Globus pallidus (tissue), 1 donor: ENCODE results near the gene SMTNL2.
"Not testable (repeated sequence)": the region's sequence is repeated elsewhere in the genome, so short reads cannot be mapped to it uniquely, and the experiment has no call there.

Experiments used
- DNase-seq: peaks from one replicate; pipeline ENCODE4 v3.0.0-alpha.2; 2015; ENCODE audit warnings: low spot score

The SMTNL2 gene

GRCh38 chr17:4560421-4560820 lies 23.9 kb upstream of the SMTNL2 start, which contains the start of gene GGT6:
Gene GGT6, minus strand, starts transcription at chr17:4560577. Its CDS starts 56 bp downstream, at chr17:4560521.
- no peak for DNase-seq

GRCh38 chr17:4560837-4561256 lies 23.5 kb upstream of the SMTNL2 start:
- DNase-seq, result no peak

GRCh38 chr17:4562015-4562969 lies 22.0 kb upstream of the SMTNL2 start:
- DNase-seq, result no peak

GRCh38 chr17:4565209-4566141 lies 18.9 kb upstream of the SMTNL2 start:
- DNase-seq, result peak; percentile 79

- DNase-seq, result peak; percentile 57
Observed at GRCh38 chr17:4566785-4567184, 17.5 kb upstream of the SMTNL2 start.

GRCh38 chr17:4569591-4569990 lies 14.7 kb upstream of the SMTNL2 start:
- DNase-seq, result no peak

GRCh38 chr17:4572131-4572530 lies 12.2 kb upstream of the SMTNL2 start:
- DNase-seq, result no peak

GRCh38 chr17:4573115-4573514 lies 11.2 kb upstream of the SMTNL2 start:
- DNase-seq, result no peak

- DNase-seq, result no peak
Observed at GRCh38 chr17:4573669-4574068, 10.7 kb upstream of the SMTNL2 start.

- DNase-seq, result no peak
Observed at GRCh38 chr17:4574448-4575045, 9.8 kb upstream of the SMTNL2 start.

GRCh38 chr17:4576161-4576558 lies 8.2 kb upstream of the SMTNL2 start:
- DNase-seq, result no peak

GRCh38 chr17:4576729-4577322 lies 7.5 kb upstream of the SMTNL2 start:
- no peak for DNase-seq

GRCh38 chr17:4577386-4577993 lies 6.8 kb upstream of the SMTNL2 start:
- DNase-seq, result no peak

GRCh38 chr17:4578349-4578748 lies 6.0 kb upstream of the SMTNL2 start:
- DNase-seq, result not testable (repeated sequence)

GRCh38 chr17:4579678-4580077 lies 4.7 kb upstream of the SMTNL2 start:
- no peak for DNase-seq

- DNase-seq, result no peak
Observed at GRCh38 chr17:4580291-4580690, 4.0 kb upstream of the SMTNL2 start.

- DNase-seq, result no peak
Observed at GRCh38 chr17:4582101-4582501, 2.2 kb upstream of the SMTNL2 start.

- no peak for DNase-seq
Observed at GRCh38 chr17:4582691-4583090, 1.6 kb upstream of the SMTNL2 start.

- no peak for DNase-seq
Observed at GRCh38 chr17:4583206-4583605, 1.1 kb upstream of the SMTNL2 start.

- no peak for DNase-seq
Observed at GRCh38 chr17:4583782-4584100, 588 bp upstream of the SMTNL2 start.

- DNase-seq, result no peak
Observed at GRCh38 chr17:4584917-4585637, 748 bp downstream of the SMTNL2 start.
